Measurements from ENCODE around the gene CNTN5.

Gene CNTN5

GRCh38 chr11:100061006-100061405 is 1040.3 kb downstream of the CNTN5 start:
- H2BK12ac ChIP-seq (ENCODE audit: low read length) = no peak overlapping the region

DNA sequence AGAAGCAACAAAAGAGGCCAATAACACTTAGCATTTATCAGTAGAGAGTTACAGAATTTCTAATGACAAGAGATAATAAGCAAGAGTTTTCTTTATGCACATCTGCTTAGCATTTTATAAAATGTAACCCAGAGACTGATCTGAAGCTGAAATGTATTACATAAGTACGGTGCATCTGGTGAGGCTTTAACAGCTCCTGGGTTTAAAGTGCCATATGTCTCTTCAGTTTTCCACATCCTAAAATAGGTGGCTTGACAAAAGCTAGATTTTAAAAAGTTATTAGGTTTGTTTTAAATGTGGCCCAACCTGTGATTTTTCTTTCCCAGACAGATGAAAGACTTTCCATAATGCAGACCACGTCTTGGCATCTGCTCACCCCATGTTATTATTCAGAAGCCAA is 1045.7 kb downstream of the CNTN5 start:
- Histone ChIP-seq H3K36me3 (ENCODE audit: control insufficient read depth in 1 of 2, insufficient read depth in 2 of 2, low read length in 2 of 2) (no peaks in the 10 kb centered on the region), H3K79me1 (ENCODE audit: low read length) (no peaks in the 10 kb centered on the region), H2BK5ac (ENCODE audit: low read depth, low read length, poor library complexity) (no peak overlapping the region), H3K9me3 (ENCODE audit: insufficient read depth, low read depth, low read length) (no peaks in the 10 kb centered on the region), H3K18ac (ENCODE audit: low read length) (no peak overlapping the region), H3K27ac (ENCODE audit: low read depth, low read length) (no peak overlapping the region), H4K91ac (ENCODE audit: low read depth, low read length) (no peak overlapping the region), H3K27me3 (ENCODE audit: insufficient read depth, low read length) (no peaks in the 10 kb centered on the region), H3K79me2 (ENCODE audit: control insufficient read depth, insufficient read depth, low read length, poor library complexity) (no peaks in the 10 kb centered on the region), H3K23ac (ENCODE audit: low read length) (no peak overlapping the region), H3K14ac (ENCODE audit: low read length) (no peak overlapping the region), H2AFZ (ENCODE audit: insufficient read depth, low read length, poor library complexity) (no peak overlapping the region), H3K4me2 (ENCODE audit: low read length) (no peak overlapping the region), H3K4me3 (ENCODE audit: low read depth, low read length) (no peak overlapping the region), H3K4ac (ENCODE audit: low read depth, low read length) (no peak overlapping the region), H2AK5ac (ENCODE audit: low read length) (no peak overlapping the region), H2BK12ac (ENCODE audit: low read length) (no peak overlapping the region), H3K4me1 (ENCODE audit: control insufficient read depth in 1 of 2, insufficient read depth in 2 of 2, low read length in 2 of 2) (no peaks in the 10 kb centered on the region), H4K8ac (ENCODE audit: low read depth, low read length) (no peak overlapping the region), H2BK120ac (ENCODE audit: insufficient read depth, low read length, poor library complexity) (no peak overlapping the region), H3K9ac (ENCODE audit: low read length) (no peak overlapping the region), H4K12ac (ENCODE audit: low read depth, low read length) (no peak overlapping the region)
- no peak for DNase-seq
- WGBS (ENCODE audit: extremely low coverage, insufficient coverage, insufficient read length) = no CpG with 5 or more reads among the region's 2 CpGs

More at GRCh38 chr11:100061006-100061405, 1040.3 kb downstream of the CNTN5 start:
- Histone ChIP-seq H3K27me3 (ENCODE audit: insufficient read depth, low read length) (no peaks in the 10 kb centered on the region), H3K4me1 (ENCODE audit: control insufficient read depth in 1 of 2, insufficient read depth in 2 of 2, low read length in 2 of 2) (no peaks in the 10 kb centered on the region), H2BK5ac (ENCODE audit: low read depth, low read length, poor library complexity) (no peak overlapping the region), H3K27ac (ENCODE audit: low read depth, low read length) (no peak overlapping the region), H3K9ac (ENCODE audit: low read length) (no peak overlapping the region), H4K8ac (ENCODE audit: low read depth, low read length) (no peak overlapping the region), H3K4ac (ENCODE audit: low read depth, low read length) (no peak overlapping the region), H3K18ac (ENCODE audit: low read length) (no peak overlapping the region), H3K79me2 (ENCODE audit: control insufficient read depth, insufficient read depth, low read length, poor library complexity) (no peaks in the 10 kb centered on the region), H2AFZ (ENCODE audit: insufficient read depth, low read length, poor library complexity) (no peak overlapping the region), H4K12ac (ENCODE audit: low read depth, low read length) (no peak overlapping the region), H2BK120ac (ENCODE audit: insufficient read depth, low read length, poor library complexity) (no peak overlapping the region), H3K36me3 (ENCODE audit: control insufficient read depth in 1 of 2, insufficient read depth in 2 of 2, low read length in 2 of 2) (no peaks in the 10 kb centered on the region), H3K4me3 (ENCODE audit: low read depth, low read length) (no peak overlapping the region), H3K9me3 (ENCODE audit: insufficient read depth, low read depth, low read length) (no peaks in the 10 kb centered on the region), H4K91ac (ENCODE audit: low read depth, low read length) (no peak overlapping the region), H3K23ac (ENCODE audit: low read length) (no peak overlapping the region), H3K79me1 (ENCODE audit: low read length) (no peaks in the 10 kb centered on the region), H2AK5ac (ENCODE audit: low read length) (no peak overlapping the region), H3K4me2 (ENCODE audit: low read length) (no peak overlapping the region), H3K14ac (ENCODE audit: low read length) (no peak overlapping the region)
- WGBS (ENCODE audit: extremely low coverage, insufficient coverage, insufficient read length) = no CpG with 5 or more reads among the region's 9 CpGs
- no peak for DNase-seq

DNA sequence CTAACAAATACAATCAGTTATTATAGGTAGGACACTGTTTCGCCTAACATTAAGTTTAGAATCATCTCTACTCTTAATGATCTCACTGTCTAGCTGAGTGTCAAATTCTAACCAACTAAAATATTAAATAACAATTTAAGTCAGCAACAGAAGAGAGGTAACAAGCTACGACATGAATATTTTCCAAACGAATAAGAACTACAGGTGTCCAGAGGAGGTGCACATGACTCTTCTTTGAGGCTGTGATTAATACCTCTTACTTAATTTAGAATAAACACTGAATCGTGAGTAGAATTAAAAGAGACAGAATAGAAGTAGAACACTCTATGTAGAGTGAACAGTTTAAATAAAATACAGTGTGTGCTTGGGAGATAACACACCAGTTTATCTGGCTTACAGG is 1047.4 kb downstream of the CNTN5 start:
- Histone ChIP-seq H3K9me3 (ENCODE audit: insufficient read depth, low read depth, low read length) (no peaks in the 10 kb centered on the region), H4K12ac (ENCODE audit: low read depth, low read length) (no peak overlapping the region), H3K27me3 (ENCODE audit: insufficient read depth, low read length) (no peaks in the 10 kb centered on the region), H2BK120ac (ENCODE audit: insufficient read depth, low read length, poor library complexity) (no peak overlapping the region), H2AK5ac (ENCODE audit: low read length) (no peak overlapping the region), H3K79me1 (ENCODE audit: low read length) (no peaks in the 10 kb centered on the region), H3K9ac (ENCODE audit: low read length) (no peak overlapping the region), H3K23ac (ENCODE audit: low read length) (no peak overlapping the region), H2AFZ (ENCODE audit: insufficient read depth, low read length, poor library complexity) (no peak overlapping the region), H3K79me2 (ENCODE audit: control insufficient read depth, insufficient read depth, low read length, poor library complexity) (no peaks in the 10 kb centered on the region), H3K4me3 (ENCODE audit: low read depth, low read length) (no peak overlapping the region), H3K18ac (ENCODE audit: low read length) (no peak overlapping the region), H3K4ac (ENCODE audit: low read depth, low read length) (no peak overlapping the region), H3K14ac (ENCODE audit: low read length) (no peak overlapping the region), H4K91ac (ENCODE audit: low read depth, low read length) (no peak overlapping the region), H3K36me3 (ENCODE audit: control insufficient read depth in 1 of 2, insufficient read depth in 2 of 2, low read length in 2 of 2) (no peaks in the 10 kb centered on the region), H2BK12ac (ENCODE audit: low read length) (no peak overlapping the region), H3K4me2 (ENCODE audit: low read length) (no peak overlapping the region), H4K8ac (ENCODE audit: low read depth, low read length) (no peak overlapping the region), H3K4me1 (ENCODE audit: control insufficient read depth in 1 of 2, insufficient read depth in 2 of 2, low read length in 2 of 2) (no peaks in the 10 kb centered on the region), H3K27ac (ENCODE audit: low read depth, low read length) (no peak overlapping the region), H2BK5ac (ENCODE audit: low read depth, low read length, poor library complexity) (no peak overlapping the region)
- WGBS (ENCODE audit: extremely low coverage, insufficient coverage, insufficient read length) = no CpG with 5 or more reads among the region's 4 CpGs
- DNase-seq = no peak

GRCh38 chr11:100072131-100072530 is 1051.4 kb downstream of the CNTN5 start:
- Histone ChIP-seq H3K18ac (ENCODE audit: low read length) (no peak overlapping the region), H2BK120ac (ENCODE audit: insufficient read depth, low read length, poor library complexity) (no peak overlapping the region), H3K4me3 (ENCODE audit: low read depth, low read length) (no peak overlapping the region), H3K79me2 (ENCODE audit: control insufficient read depth, insufficient read depth, low read length, poor library complexity) (no peaks in the 10 kb centered on the region), H2AFZ (ENCODE audit: insufficient read depth, low read length, poor library complexity) (no peak overlapping the region), H3K4me2 (ENCODE audit: low read length) (no peak overlapping the region), H4K91ac (ENCODE audit: low read depth, low read length) (no peak overlapping the region), H3K36me3 (ENCODE audit: control insufficient read depth in 1 of 2, insufficient read depth in 2 of 2, low read length in 2 of 2) (no peaks in the 10 kb centered on the region), H3K14ac (ENCODE audit: low read length) (no peak overlapping the region), H3K4me1 (ENCODE audit: control insufficient read depth in 1 of 2, insufficient read depth in 2 of 2, low read length in 2 of 2) (no peaks in the 10 kb centered on the region), H3K27me3 (ENCODE audit: insufficient read depth, low read length) (no peaks in the 10 kb centered on the region), H2BK5ac (ENCODE audit: low read depth, low read length, poor library complexity) (no peak overlapping the region), H3K9me3 (ENCODE audit: insufficient read depth, low read depth, low read length) (no peaks in the 10 kb centered on the region), H2BK12ac (ENCODE audit: low read length) (no peak overlapping the region), H3K27ac (ENCODE audit: low read depth, low read length) (no peak overlapping the region), H3K9ac (ENCODE audit: low read length) (no peak overlapping the region), H3K23ac (ENCODE audit: low read length) (no peak overlapping the region), H4K12ac (ENCODE audit: low read depth, low read length) (no peak overlapping the region), H4K8ac (ENCODE audit: low read depth, low read length) (no peak overlapping the region), H3K4ac (ENCODE audit: low read depth, low read length) (no peak overlapping the region), H2AK5ac (ENCODE audit: low read length) (no peak overlapping the region), H3K79me1 (ENCODE audit: low read length) (no peaks in the 10 kb centered on the region)
- no peak for DNase-seq
